Measurements from ENCODE around the gene NCAM2. TPM values are rescaled to one million over a fixed set of nuclear protein-coding genes. Genes with fewer than 3 reads are reported as not detected.

The NCAM2 gene
- total RNA-seq, 1 experiment from 2014 or later: not detected

- no peaks in the 10 kb centered on the region for H3K36me3 Mint-ChIP-seq (ENCODE audit: insufficient read depth, unreplicated experiment)
- intact Hi-C loops (cut with micrococcal nuclease): no loop called here
- POLR2A ChIA-PET: no interaction called here
- no peak overlapping the region for H3K4me3 Mint-ChIP-seq (ENCODE audit: unreplicated experiment)
- CTCF ChIA-PET: interaction anchor here (1.0 kb wide), 1 partner anchor 111 kb away, joined by 3 read pairs; no protein-coding TSS in a partner anchor
- no TSS peak for BruUV-seq (replicated peaks)
- H3K27me3 Mint-ChIP-seq (ENCODE audit: insufficient read depth, unreplicated experiment): no peaks in the 10 kb centered on the region
- TF ChIP-seq, protein P1, sequence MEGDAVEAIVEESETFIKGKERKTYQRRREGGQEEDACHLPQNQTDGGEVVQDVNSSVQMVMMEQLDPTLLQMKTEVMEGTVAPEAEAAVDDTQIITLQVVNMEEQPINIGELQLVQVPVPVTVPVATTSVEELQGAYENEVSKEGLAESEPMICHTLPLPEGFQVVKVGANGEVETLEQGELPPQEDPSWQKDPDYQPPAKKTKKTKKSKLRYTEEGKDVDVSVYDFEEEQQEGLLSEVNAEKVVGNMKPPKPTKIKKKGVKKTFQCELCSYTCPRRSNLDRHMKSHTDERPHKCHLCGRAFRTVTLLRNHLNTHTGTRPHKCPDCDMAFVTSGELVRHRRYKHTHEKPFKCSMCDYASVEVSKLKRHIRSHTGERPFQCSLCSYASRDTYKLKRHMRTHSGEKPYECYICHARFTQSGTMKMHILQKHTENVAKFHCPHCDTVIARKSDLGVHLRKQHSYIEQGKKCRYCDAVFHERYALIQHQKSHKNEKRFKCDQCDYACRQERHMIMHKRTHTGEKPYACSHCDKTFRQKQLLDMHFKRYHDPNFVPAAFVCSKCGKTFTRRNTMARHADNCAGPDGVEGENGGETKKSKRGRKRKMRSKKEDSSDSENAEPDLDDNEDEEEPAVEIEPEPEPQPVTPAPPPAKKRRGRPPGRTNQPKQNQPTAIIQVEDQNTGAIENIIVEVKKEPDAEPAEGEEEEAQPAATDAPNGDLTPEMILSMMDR (IDR thresholded peaks at IDR 0.05; ENCODE audit: unreplicated experiment): no peak
- peaks cover 5% of the 10 kb centered on the region for H3K9me3 Mint-ChIP-seq (ENCODE audit: unreplicated experiment)
- H3K4me1 Mint-ChIP-seq (ENCODE audit: insufficient read depth, unreplicated experiment): peaks cover 15% of the 10 kb centered on the region
- no peak for DNase-seq (ENCODE audit: unreplicated experiment)
- no peak overlapping the region for H3K27ac Mint-ChIP-seq (ENCODE audit: low read depth, unreplicated experiment)
These were observed 116.3 kb downstream of the NCAM2 start for GRCh38 chr21:21114461-21114860.

DNA sequence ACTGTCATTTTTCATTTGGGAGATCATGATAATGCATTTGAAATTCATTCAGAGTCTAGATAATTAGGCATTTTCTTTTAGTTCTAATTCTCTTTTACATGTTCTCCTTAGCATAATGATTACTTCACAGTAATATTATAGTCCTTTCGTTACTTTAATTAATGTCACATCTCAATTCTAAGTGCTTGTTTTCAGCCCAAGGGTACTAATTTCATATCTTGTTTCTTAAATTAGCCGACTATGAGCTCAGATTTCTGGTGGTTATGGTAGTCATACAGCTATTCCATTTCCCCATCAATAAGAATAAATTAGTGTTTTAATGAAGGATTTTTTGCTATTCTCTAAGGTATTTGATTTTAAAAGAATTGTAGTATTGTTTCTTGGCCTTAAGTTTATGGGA, 120.9 kb downstream of the NCAM2 start:
- no peaks in the 10 kb centered on the region for H3K36me3 Mint-ChIP-seq (ENCODE audit: insufficient read depth, unreplicated experiment)
- H3K4me1 Mint-ChIP-seq (ENCODE audit: insufficient read depth, unreplicated experiment): peaks cover 9% of the 10 kb centered on the region
- H3K27ac Mint-ChIP-seq (ENCODE audit: low read depth, unreplicated experiment): no peak overlapping the region
- H3K27me3 Mint-ChIP-seq (ENCODE audit: insufficient read depth, unreplicated experiment): no peaks in the 10 kb centered on the region
- ChIA-PET CTCF (no interaction called here), POLR2A (interaction anchor here (0.7 kb wide), 1 partner anchor 10 kb away, joined by 3 read pairs; no protein-coding TSS in a partner anchor)
- no peak for DNase-seq (ENCODE audit: unreplicated experiment)
- no TSS peak for BruUV-seq (replicated peaks)
- TF ChIP-seq, protein P1 (IDR thresholded peaks at IDR 0.05; ENCODE audit: unreplicated experiment): no peak
- H3K4me3 Mint-ChIP-seq (ENCODE audit: unreplicated experiment): no peak overlapping the region
- H3K9me3 Mint-ChIP-seq (ENCODE audit: unreplicated experiment): peaks cover 5% of the 10 kb centered on the region
- intact Hi-C loops (cut with micrococcal nuclease): no loop called here

GRCh38 chr21:21122680-21123079, 124.5 kb downstream of the NCAM2 start:
- CTCF ChIA-PET: no interaction called here
- Mint-ChIP-seq H3K9me3 (ENCODE audit: unreplicated experiment) (no peaks in the 10 kb centered on the region), H3K27me3 (ENCODE audit: insufficient read depth, unreplicated experiment) (no peaks in the 10 kb centered on the region), H3K36me3 (ENCODE audit: insufficient read depth, unreplicated experiment) (no peaks in the 10 kb centered on the region), H3K4me1 (ENCODE audit: insufficient read depth, unreplicated experiment) (peaks cover 14% of the 10 kb centered on the region), H3K4me3 (ENCODE audit: unreplicated experiment) (no peak overlapping the region), H3K27ac (ENCODE audit: low read depth, unreplicated experiment) (no peak overlapping the region)
- BruUV-seq (replicated peaks): no TSS peak
- intact Hi-C loops (cut with micrococcal nuclease): no loop called here
- TF ChIP-seq, protein P1 (IDR thresholded peaks at IDR 0.05; ENCODE audit: unreplicated experiment): no peak
- no peak for DNase-seq (ENCODE audit: unreplicated experiment)
- POLR2A ChIA-PET: no interaction called here

- BruUV-seq (replicated peaks): no TSS peak
- H3K27me3 Mint-ChIP-seq (ENCODE audit: insufficient read depth, unreplicated experiment): no peaks in the 10 kb centered on the region
- H3K9me3 Mint-ChIP-seq (ENCODE audit: unreplicated experiment): peaks cover 16% of the 10 kb centered on the region
- H3K4me3 Mint-ChIP-seq (ENCODE audit: unreplicated experiment): no peak overlapping the region
- POLR2A ChIA-PET: no interaction called here
- CTCF ChIA-PET: interaction anchor here (1.2 kb wide), 1 partner anchor 133 kb away, joined by 3 read pairs; no protein-coding TSS in a partner anchor
- TF ChIP-seq, protein P1 (IDR thresholded peaks at IDR 0.05; ENCODE audit: unreplicated experiment): no peak
- no peak for DNase-seq (ENCODE audit: unreplicated experiment)
- intact Hi-C loops (cut with micrococcal nuclease): no loop called here
- H3K4me1 Mint-ChIP-seq (ENCODE audit: insufficient read depth, unreplicated experiment): peaks cover 9% of the 10 kb centered on the region
- H3K36me3 Mint-ChIP-seq (ENCODE audit: insufficient read depth, unreplicated experiment): no peaks in the 10 kb centered on the region
- H3K27ac Mint-ChIP-seq (ENCODE audit: low read depth, unreplicated experiment): no peak overlapping the region
These were observed 134.2 kb downstream of the NCAM2 start for GRCh38 chr21:21132390-21132789.
